ENCODE measurements around the gene XYLT2.

XYLT2 gene

GRCh38 chr17:50364061-50364458 is 18.1 kb downstream of the XYLT2 start:
- no peak for DNase-seq (ENCODE audit: low read depth)

GRCh38 chr17:50364715-50365114 is 18.8 kb downstream of the XYLT2 start:
- no peak for DNase-seq (ENCODE audit: low read depth)

- DNase-seq (ENCODE audit: low read depth) = no peak
These were observed 19.2 kb downstream of the XYLT2 start for GRCh38 chr17:50365165-50365564.

- DNase-seq (ENCODE audit: low read depth) = no peak
These were observed 19.9 kb downstream of the XYLT2 start for GRCh38 chr17:50365649-50366393.

- DNase-seq (ENCODE audit: low read depth) = no peak
These were observed 21.5 kb downstream of the XYLT2 start for GRCh38 chr17:50367401-50367800.

- DNase-seq (ENCODE audit: low read depth) = no peak
These were observed 24.1 kb downstream of the XYLT2 start for GRCh38 chr17:50370052-50370451.

GRCh38 chr17:50371526-50371925 is 25.6 kb downstream of the XYLT2 start:
- no peak for DNase-seq (ENCODE audit: low read depth)

GRCh38 chr17:50372222-50372757 is 26.4 kb downstream of the XYLT2 start:
- no peak for DNase-seq (ENCODE audit: low read depth)

- peak; percentile 74 for DNase-seq (ENCODE audit: low read depth)
These were observed 27.0 kb downstream of the XYLT2 start, which contains the start of the genes EME1 and MRPL27 for GRCh38 chr17:50372758-50373556. EME1 (plus strand) TSS chr17:50373229; CDS start chr17:50375209, 1,980 bp downstream. MRPL27 (minus strand) TSS chr17:50373184; CDS start chr17:50373170, 14 bp downstream.

- no peak for DNase-seq (ENCODE audit: low read depth)
These were observed 27.8 kb downstream of the XYLT2 start for GRCh38 chr17:50373705-50374104.

GRCh38 chr17:50375858-50376538 is 30.1 kb downstream of the XYLT2 start:
- no peak for DNase-seq (ENCODE audit: low read depth)

- no peak for DNase-seq (ENCODE audit: low read depth)
These were observed 33.6 kb downstream of the XYLT2 start for GRCh38 chr17:50379351-50380132.

- no peak for DNase-seq (ENCODE audit: low read depth)
These were observed 34.7 kb downstream of the XYLT2 start for GRCh38 chr17:50380369-50381259.

GRCh38 chr17:50381260-50381815 is 35.4 kb downstream of the XYLT2 start:
- DNase-seq (ENCODE audit: low read depth) = no peak

GRCh38 chr17:50381920-50382319 is 36.0 kb downstream of the XYLT2 start:
- no peak for DNase-seq (ENCODE audit: low read depth)

GRCh38 chr17:50382931-50383330 is 37.0 kb downstream of the XYLT2 start:
- no peak for DNase-seq (ENCODE audit: low read depth)

- no peak for DNase-seq (ENCODE audit: low read depth)
These were observed 40.6 kb downstream of the XYLT2 start for GRCh38 chr17:50386510-50386909.

- no peak for DNase-seq (ENCODE audit: low read depth)
These were observed 42.8 kb downstream of the XYLT2 start for GRCh38 chr17:50388728-50389127.

GRCh38 chr17:50389534-50389933 is 43.6 kb downstream of the XYLT2 start:
- no peak for DNase-seq (ENCODE audit: low read depth)

GRCh38 chr17:50392621-50393020 is 46.7 kb downstream of the XYLT2 start:
- no peak for DNase-seq (ENCODE audit: low read depth)

All from activated gamma-delta T cell treated with anti-CD3 and anti-CD28 coated beads, Interleukin-2, amount 50 U/mL, for 16 hours (primary cell).